GM12873 (cell line): ENCODE results near the gene NCKAP5.

Experiments used
- CTCF ChIP-seq: IDR thresholded peaks from 2 replicates; pipeline ENCODE4 v1.5.1; 2012; ENCODE audit warnings: low read depth, mild to moderate bottlenecking, moderate library complexity, low read length, control low read depth; ENCODE audit not compliant: insufficient read depth; ENCODE audit errors: missing control alignments

The NCKAP5 gene

DNA sequence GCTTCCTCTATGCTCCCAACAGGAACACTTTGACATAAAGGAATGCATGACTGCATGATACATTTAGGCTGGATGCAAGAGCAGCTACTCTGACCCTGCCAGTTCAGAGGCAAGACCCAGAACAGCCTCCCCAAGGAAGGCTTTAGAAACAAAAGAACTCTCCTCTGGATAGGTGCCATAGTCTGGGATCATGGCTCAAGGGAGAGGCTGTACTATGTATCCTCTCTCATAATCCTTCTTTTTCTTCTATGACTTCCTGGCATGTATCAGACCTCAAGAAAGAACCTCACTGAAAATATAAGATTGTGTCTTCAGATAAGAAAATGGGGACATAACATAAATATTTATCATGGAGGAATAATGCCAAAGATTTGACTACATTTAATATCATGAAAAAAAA, 704.3 kb downstream of the NCKAP5 start:
- no peak for TF ChIP-seq CTCF

GRCh38 chr2:132860220-132860619, 708.0 kb downstream of the NCKAP5 start:
- no peak for TF ChIP-seq CTCF

- TF ChIP-seq CTCF, result no peak
Observed at GRCh38 chr2:132859590-132859989, 708.7 kb downstream of the NCKAP5 start.

DNA sequence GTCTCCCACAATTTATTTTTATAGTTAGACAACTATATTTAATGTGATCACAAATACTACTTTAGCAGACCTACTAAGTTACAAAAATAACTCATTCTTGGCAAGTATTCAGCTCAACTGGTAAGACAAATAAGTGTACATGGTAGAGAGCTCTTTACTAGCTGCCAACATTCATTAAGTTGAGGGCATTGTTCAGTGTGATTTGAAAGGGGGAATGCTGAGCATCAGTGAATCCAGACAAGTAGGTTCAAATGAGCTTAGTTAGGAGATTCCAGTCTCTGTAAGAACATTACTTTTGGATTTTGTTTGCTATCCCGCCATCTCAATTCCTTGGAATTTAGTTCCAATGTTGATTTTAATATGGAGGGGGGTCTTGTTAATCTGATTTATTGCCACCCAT, 710.9 kb downstream of the NCKAP5 start:
- TF ChIP-seq CTCF, result no peak

GRCh38 chr2:132850688-132851087, 717.6 kb downstream of the NCKAP5 start:
- TF ChIP-seq CTCF, result no peak

DNA sequence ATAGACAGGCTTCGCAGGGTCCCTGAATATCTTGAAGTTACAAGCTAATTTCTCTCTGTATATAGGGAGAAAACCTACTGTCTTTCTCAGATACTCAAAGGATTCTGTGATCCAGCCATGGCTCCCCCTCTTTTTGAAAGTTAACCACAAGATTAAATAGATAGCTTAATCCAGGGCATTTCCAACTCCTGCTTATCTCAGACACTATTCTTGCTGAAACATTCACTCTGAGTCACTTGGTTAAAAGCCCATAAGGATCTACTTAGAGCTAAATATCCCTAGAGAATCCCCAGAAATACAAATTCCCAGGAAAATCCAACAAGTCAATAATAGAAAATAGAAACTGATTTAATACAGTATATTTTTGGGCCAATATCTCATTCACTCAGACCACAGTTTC, 719.1 kb downstream of the NCKAP5 start:
- no peak for TF ChIP-seq CTCF

DNA sequence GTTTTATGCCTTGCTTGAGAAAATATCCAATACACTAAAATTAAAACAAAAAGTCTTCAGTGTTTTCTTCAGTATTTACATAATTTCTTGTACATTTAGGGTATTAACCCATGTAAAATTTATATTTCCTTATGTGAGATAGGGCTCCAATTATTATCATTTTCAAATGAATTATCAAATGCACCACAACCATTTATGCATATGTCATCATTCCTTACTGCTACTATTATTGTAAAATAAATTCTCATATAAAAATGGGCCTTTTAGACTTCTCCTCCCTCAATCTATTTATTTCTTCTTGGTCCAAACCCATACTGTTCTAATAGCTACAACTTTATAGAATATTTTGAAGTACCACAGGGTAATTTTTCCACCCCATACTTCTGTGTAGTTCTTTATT, 722.9 kb downstream of the NCKAP5 start:
- TF ChIP-seq CTCF, result no peak
